GM12864 (cell line): ENCODE data around the gene ABHD12.

ENCODE experiments used
- DNase-seq: peaks from one replicate; pipeline ENCODE4 v3.0.0-alpha.2; 2011; ENCODE audit warnings: low read depth
- H3K4me3 ChIP-seq: 2 replicates; pipeline ENCODE4 v1.5.1; 2011; ENCODE audit warnings: mild to moderate bottlenecking, low read depth, low read length, control low read depth
- CTCF ChIP-seq: IDR thresholded peaks from 2 replicates; pipeline ENCODE4 v1.5.1; 2011; ENCODE audit warnings: low read depth, mild to moderate bottlenecking, moderate library complexity, low read length, control low read depth, inconsistent platforms; ENCODE audit errors: missing control alignments

ABHD12 gene

DNA sequence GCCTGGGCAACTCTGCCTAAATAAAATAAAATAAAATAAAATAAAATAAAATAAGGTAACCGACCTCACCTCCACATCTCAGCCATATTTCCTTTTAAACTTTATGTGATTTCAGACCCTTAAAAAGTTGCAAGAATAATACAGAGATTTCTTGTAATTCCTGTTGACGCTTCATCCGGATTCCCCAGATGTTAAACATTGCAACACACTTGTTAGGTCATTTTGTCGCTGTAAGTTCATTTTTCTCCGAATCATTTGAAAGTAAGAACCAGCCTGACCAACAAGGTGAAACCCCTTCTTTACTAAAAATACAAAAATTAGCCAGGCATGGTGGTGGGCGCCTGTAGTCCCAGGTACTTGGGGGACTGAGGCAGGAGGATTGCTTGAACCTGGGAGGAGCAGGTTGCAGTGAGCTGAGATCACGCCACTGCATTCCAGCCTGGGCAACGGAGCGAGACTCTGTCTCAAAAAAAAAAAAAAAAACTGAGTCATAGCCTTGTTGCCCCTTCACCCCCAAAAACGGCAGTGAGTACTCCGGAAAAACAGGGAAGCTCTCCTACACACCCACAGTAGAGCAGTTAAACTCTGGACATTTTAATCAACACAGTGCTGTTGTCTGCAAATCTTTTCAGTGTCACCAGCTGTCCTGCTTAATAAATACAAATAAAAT lies 136.9 kb downstream of the ABHD12 start:
- no peak overlapping the region for H3K4me3 ChIP-seq
- DNase-seq: no peak
- TF ChIP-seq CTCF: no peak

DNA sequence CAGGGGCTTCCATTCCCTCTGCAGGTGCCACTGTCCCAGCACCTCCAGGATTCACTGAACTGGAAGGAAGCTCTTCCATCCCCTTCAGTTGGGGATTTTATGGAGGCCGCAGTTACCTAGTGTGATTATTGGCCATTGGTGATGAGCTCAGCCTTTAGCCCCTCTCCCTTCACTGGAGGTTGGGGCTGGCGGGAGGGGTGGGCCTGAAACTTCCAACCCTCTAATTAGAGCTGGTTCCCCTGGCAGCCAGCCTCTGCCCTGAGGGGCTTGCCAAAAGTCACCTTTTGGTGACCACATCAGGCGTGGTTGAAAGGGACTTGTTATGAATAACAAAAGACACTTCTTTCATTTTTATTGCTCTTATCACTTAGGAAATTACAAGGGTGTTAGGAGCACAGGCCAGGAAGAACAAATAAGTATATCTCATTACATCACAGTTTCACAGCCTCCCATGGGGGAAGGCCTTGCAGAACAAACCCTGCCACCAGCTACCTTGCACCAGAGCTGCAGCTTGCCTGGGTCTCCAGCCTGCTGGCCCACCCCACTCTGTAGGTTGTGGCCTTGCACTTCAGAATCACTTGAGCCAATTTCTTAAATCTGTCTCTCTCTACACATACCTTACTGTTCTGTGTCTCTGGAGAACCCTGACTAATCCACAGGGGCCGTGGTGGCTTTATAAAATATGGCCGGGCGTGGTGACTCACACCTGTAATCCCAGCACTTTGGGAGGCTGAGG lies 137.8 kb downstream of the ABHD12 start:
- no peak overlapping the region for H3K4me3 ChIP-seq
- TF ChIP-seq CTCF: no peak
- no peak for DNase-seq

GRCh38 chr20:25252230-25252651 lies 138.4 kb downstream of the ABHD12 start:
- H3K4me3 ChIP-seq: no peak overlapping the region
- no peak for DNase-seq
- TF ChIP-seq CTCF: no peak

DNA sequence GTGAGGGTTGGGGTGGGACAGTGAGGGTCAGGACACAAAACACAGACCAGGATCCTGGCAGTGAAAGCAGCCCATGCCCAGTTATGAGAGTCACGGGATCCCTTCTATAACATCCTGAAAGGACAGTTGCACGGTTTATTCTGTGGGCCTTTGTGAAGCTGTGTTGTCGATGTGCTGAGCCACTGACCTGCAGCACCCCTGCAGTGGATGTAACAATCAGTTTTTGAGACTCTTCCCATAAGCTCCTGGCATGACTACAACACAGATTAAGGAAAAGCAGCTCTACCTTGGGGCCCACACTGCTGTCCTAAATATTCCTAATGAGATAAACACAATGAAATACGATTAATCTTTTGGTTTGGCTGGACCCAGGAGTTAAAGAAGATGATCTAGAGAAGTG lies 139.1 kb downstream of the ABHD12 start:
- no peak for TF ChIP-seq CTCF
- H3K4me3 ChIP-seq: no peak overlapping the region
- DNase-seq: no peak

DNA sequence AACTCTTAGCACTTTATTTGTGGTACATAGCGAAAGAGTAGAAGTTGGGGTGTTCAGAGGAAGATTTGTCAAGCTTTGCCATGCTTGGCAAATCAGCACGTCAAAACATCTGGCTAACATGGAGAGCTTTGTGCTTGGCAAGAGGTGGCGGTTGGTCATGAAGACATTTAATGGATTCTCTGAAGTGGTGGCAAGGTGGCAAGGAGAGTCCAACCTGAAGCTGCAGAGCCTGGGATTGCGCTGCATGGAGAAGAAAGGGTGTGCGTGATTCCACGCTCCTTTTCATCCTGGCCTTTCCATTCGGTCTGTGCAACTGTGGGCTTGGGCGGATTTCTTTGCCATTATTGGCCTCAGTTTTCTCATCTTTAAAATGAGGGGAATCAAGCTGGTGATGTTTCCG lies 139.6 kb downstream of the ABHD12 start:
- no peak for TF ChIP-seq CTCF
- H3K4me3 ChIP-seq: no peak overlapping the region
- DNase-seq: no peak

- H3K4me3 ChIP-seq: no peak overlapping the region
- no peak for TF ChIP-seq CTCF
- DNase-seq: no peak
These were observed 140.1 kb downstream of the ABHD12 start for GRCh38 chr20:25250508-25250907.
